Measurements from ENCODE around the gene EPAS1. TPM values are rescaled to one million over a fixed set of nuclear protein-coding genes. Genes with fewer than 3 reads are reported as not detected.

The EPAS1 gene
- total RNA-seq, 2 experiments from 2014 or later = 4.2 to 5.4 TPM

- H3K27me3 Mint-ChIP-seq = no peaks in the 10 kb centered on the region
- H3K4me3 Mint-ChIP-seq = no peak overlapping the region
- ChIA-PET CTCF (no interaction called here), POLR2A (no interaction called here)
- no peak overlapping the region for H3K4me3 ChIP-seq (ENCODE audit: low read length)
- no peaks in the 10 kb centered on the region for H3K36me3 ChIP-seq (ENCODE audit: insufficient read depth, low read length)
- H3K9me3 ChIP-seq (ENCODE audit: control insufficient read depth in 1 of 2, insufficient read depth in 1 of 2, low read length in 2 of 2) = no peaks in the 10 kb centered on the region
- no peak overlapping the region for H3K27ac Mint-ChIP-seq
- H3K27me3 ChIP-seq (ENCODE audit: control insufficient read depth in 1 of 2, insufficient read depth in 2 of 2, low read length in 2 of 2) = no peaks in the 10 kb centered on the region
- H3K4me1 ChIP-seq (ENCODE audit: insufficient read depth, low read length) = no peaks in the 10 kb centered on the region
- no peak for TF ChIP-seq CTCF (IDR thresholded peaks at IDR 0.05)
- H3K27ac ChIP-seq (ENCODE audit: low read depth in 1 of 2, low read length in 2 of 2) = no peak overlapping the region
- H3K36me3 Mint-ChIP-seq (ENCODE audit: low read depth) = no peaks in the 10 kb centered on the region
- ATAC-seq (ENCODE audit: poor library complexity) = no peak
- H3K9me3 Mint-ChIP-seq = no peaks in the 10 kb centered on the region
- no peaks in the 10 kb centered on the region for H3K4me1 Mint-ChIP-seq (ENCODE audit: low read depth)
- DNase-seq = no peak
- intact Hi-C loops (cut with DNase I, micrococcal nuclease) = no loop called here
Observed at GRCh38 chr2:46378616-46379015, 81.4 kb downstream of the EPAS1 start.

- CTCF ChIA-PET = no interaction called here
- no peak overlapping the region for H3K4me3 ChIP-seq (ENCODE audit: low read length)
- no peak for TF ChIP-seq CTCF (IDR thresholded peaks at IDR 0.05)
- intact Hi-C loops (cut with DNase I, micrococcal nuclease) = no loop called here
- no peak for ATAC-seq (ENCODE audit: poor library complexity)
- Mint-ChIP-seq H3K36me3 (ENCODE audit: low read depth) (no peaks in the 10 kb centered on the region), H3K4me1 (ENCODE audit: low read depth) (no peaks in the 10 kb centered on the region), H3K9me3 (no peaks in the 10 kb centered on the region), H3K4me3 (no peak overlapping the region), H3K27ac (no peak overlapping the region), H3K27me3 (no peaks in the 10 kb centered on the region)
- DNase-seq = no peak
- no peaks in the 10 kb centered on the region for H3K9me3 ChIP-seq (ENCODE audit: control insufficient read depth in 1 of 2, insufficient read depth in 1 of 2, low read length in 2 of 2)
- POLR2A ChIA-PET = no interaction called here
- no peak overlapping the region for H3K27ac ChIP-seq (ENCODE audit: low read depth in 1 of 2, low read length in 2 of 2)
- no peaks in the 10 kb centered on the region for H3K36me3 ChIP-seq (ENCODE audit: insufficient read depth, low read length)
- H3K4me1 ChIP-seq (ENCODE audit: insufficient read depth, low read length) = no peaks in the 10 kb centered on the region
- H3K27me3 ChIP-seq (ENCODE audit: control insufficient read depth in 1 of 2, insufficient read depth in 2 of 2, low read length in 2 of 2) = no peaks in the 10 kb centered on the region
Observed at GRCh38 chr2:46379213-46380037, 82.2 kb downstream of the EPAS1 start.

GRCh38 chr2:46380038-46380940 is 83.1 kb downstream of the EPAS1 start:
- H3K9me3 ChIP-seq (ENCODE audit: control insufficient read depth in 1 of 2, insufficient read depth in 1 of 2, low read length in 2 of 2) = no peaks in the 10 kb centered on the region
- Mint-ChIP-seq H3K4me3 (no peak overlapping the region), H3K27ac (no peak overlapping the region), H3K4me1 (ENCODE audit: low read depth) (no peaks in the 10 kb centered on the region), H3K36me3 (ENCODE audit: low read depth) (no peaks in the 10 kb centered on the region), H3K9me3 (no peaks in the 10 kb centered on the region), H3K27me3 (no peaks in the 10 kb centered on the region)
- ChIA-PET POLR2A (no interaction called here), CTCF (no interaction called here)
- no peak for TF ChIP-seq CTCF (IDR thresholded peaks at IDR 0.05)
- intact Hi-C loops (cut with DNase I, micrococcal nuclease) = no loop called here
- H3K27ac ChIP-seq (ENCODE audit: low read depth in 1 of 2, low read length in 2 of 2) = no peak overlapping the region
- H3K4me1 ChIP-seq (ENCODE audit: insufficient read depth, low read length) = no peaks in the 10 kb centered on the region
- H3K27me3 ChIP-seq (ENCODE audit: control insufficient read depth in 1 of 2, insufficient read depth in 2 of 2, low read length in 2 of 2) = no peaks in the 10 kb centered on the region
- ATAC-seq (ENCODE audit: poor library complexity) = no peak
- no peak overlapping the region for H3K4me3 ChIP-seq (ENCODE audit: low read length)
- no peak for DNase-seq
- H3K36me3 ChIP-seq (ENCODE audit: insufficient read depth, low read length) = no peaks in the 10 kb centered on the region

All from CD4-positive, alpha-beta T cell (primary cell).